GM12891 (cell line): ENCODE measurements around the gene PSMD6.

Experiments
- POLR2A ChIP-seq: IDR thresholded peaks from 2 replicates; pipeline ENCODE4 v1.6.1; 2011; ENCODE audit warnings: low read depth, low read length, control low read depth
- POLR2AphosphoS5 ChIP-seq: IDR thresholded peaks from 2 replicates; pipeline ENCODE4 v1.6.1; 2011; ENCODE audit warnings: low read depth, low read length, control low read depth
- POU2F2 ChIP-seq: IDR thresholded peaks from 2 replicates; pipeline ENCODE4 v1.6.1; 2011; ENCODE audit warnings: low read depth, mild to moderate bottlenecking, control low read depth, low read length, moderate library complexity
- SPI1 ChIP-seq: IDR thresholded peaks from 2 replicates; pipeline ENCODE4 v1.6.1; 2011; ENCODE audit warnings: low read depth, low read length, control low read depth
- TAF1 ChIP-seq: IDR thresholded peaks from 2 replicates; pipeline ENCODE4 v1.6.1; 2011; ENCODE audit warnings: low read depth, low read length, control low read depth

- TF ChIP-seq POLR2AphosphoS5 (no peak), POLR2A (no peak), TAF1 (no peak), SPI1 (no peak), POU2F2 (no peak)
These were observed 21.1 kb downstream of the PSMD6 start for GRCh38 chr3:64002233-64002632.
